K562 (cell line): ENCODE results near the gene DBNDD2. TPM values are rescaled to one million over a fixed set of nuclear protein-coding genes. Genes with fewer than 3 reads are reported as not detected.

ENCODE experiments used
- FOXA3 ChIP-seq, 2 experiments: fragments of 450-650 bp in 1 of 2; sonication (generic) in 1 of 2; formaldehyde crosslinking; IDR thresholded peaks in 1 of 2; conservative IDR thresholded peaks in 1 of 2; 2 replicates each; pipeline versions ENCODE4 v1.4.0 to v1.8.0; 2020 to 2022; ENCODE audit warnings: mild to moderate bottlenecking in 2 of 2, missing genetic modification reagents in 1 of 2
- HLTF ChIP-seq: fragments of 450-650 bp; IDR thresholded peaks from 2 replicates; pipeline ENCODE4 v1.6.1; 2016
- KAT2B ChIP-seq: IDR thresholded peaks from one replicate; pipeline ENCODE4 v1.6.1; 2012; ENCODE audit warnings: low read depth, mild to moderate bottlenecking, control low read depth, inconsistent platforms, low read length, moderate library complexity
- KLF6 ChIP-seq: fragments of 250-450 bp; sonication (Bioruptor Pico); IDR thresholded peaks from 2 replicates; pipeline ENCODE4 v1.4.0; 2020; ENCODE audit warnings: mild to moderate bottlenecking, moderate library complexity, borderline replicate concordance
- MEF2D ChIP-seq: conservative IDR thresholded peaks from 2 replicates; pipeline ENCODE4 v1.6.1; 2016; ENCODE audit warnings: low read depth, missing genetic modification characterization, missing compliant biosample characterization
- MEIS2 ChIP-seq: fragments of 450-650 bp; IDR thresholded peaks from 2 replicates; pipeline ENCODE4 v1.6.1; 2014; ENCODE audit warnings: mild to moderate bottlenecking; ENCODE audit not compliant: partially characterized antibody
- PHF21A ChIP-seq: fragments of 450-650 bp; IDR thresholded peaks from 2 replicates; pipeline ENCODE4 v1.6.1; 2017; ENCODE audit warnings: low read depth, borderline replicate concordance
- RAD51 ChIP-seq: fragments of 450-650 bp; IDR thresholded peaks from 2 replicates; pipeline ENCODE4 v1.7.1; 2016; ENCODE audit warnings: low read depth, mild to moderate bottlenecking, borderline replicate concordance
- RNF2 ChIP-seq: sonication (generic); IDR thresholded peaks from 2 replicates; pipeline ENCODE4 v1.6.1; 2016
- SMAD1 ChIP-seq: fragments of 150-350 bp; IDR thresholded peaks from 2 replicates; pipeline ENCODE4 v1.6.1; 2014; ENCODE audit warnings: low read length, low read depth; ENCODE audit not compliant: partially characterized antibody
- TSC22D4 ChIP-seq: fragments of 450-650 bp; IDR thresholded peaks from 2 replicates; pipeline ENCODE4 v1.6.1; 2016; ENCODE audit warnings: missing genetic modification characterization, missing biosample characterization, control low read depth
- ZKSCAN1 ChIP-seq: fragments of 150-350 bp; IDR thresholded peaks from 2 replicates; pipeline ENCODE4 v1.6.1; 2016; ENCODE audit warnings: low read depth, low read length
- ZNF175 ChIP-seq: fragments of 200-800 bp; sonication (Bioruptor generic); IDR thresholded peaks from 2 replicates; pipeline ENCODE4 v1.6.1; 2016; ENCODE audit warnings: low read depth, mild to moderate bottlenecking, missing genetic modification characterization, missing compliant biosample characterization
- ZNF316 ChIP-seq: fragments of 450-650 bp; IDR thresholded peaks from 2 replicates; pipeline ENCODE4 v1.6.1; 2016
- ZNF324 ChIP-seq: fragments of 250-450 bp; sonication (Bioruptor Pico); IDR thresholded peaks from 2 replicates; pipeline ENCODE4 v1.4.0; 2020; ENCODE audit warnings: mild to moderate bottlenecking
- ZNF354B ChIP-seq: fragments of 250-450 bp; sonication (Bioruptor Pico); IDR thresholded peaks from 2 replicates; pipeline ENCODE4 v1.4.0; 2020
- ZNF76 ChIP-seq: fragments of 250-450 bp; sonication (Bioruptor Pico); IDR thresholded peaks from 2 replicates; pipeline ENCODE4 v1.4.0; 2020; ENCODE audit warnings: mild to moderate bottlenecking, moderate library complexity, borderline replicate concordance
- polyA plus RNA-seq, 8 experiments: library from polyadenylated mRNA; depleted of rRNA in 4 of 8; stranded (reverse) in 5 of 8; unstranded in 3 of 8; fragments of >200 nt; fragmentation: Nextera tagmentation in 2 of 8; fragmentation: Illumina TruSeq in 1 of 8; extraction: Ambion mirVana in 2 of 8; extraction: Trizol in 1 of 8; gene quantifications; 2 replicates each; pipeline versions ENCODE4 v1.2.1 to v1.2.3, GENCODE V29; 2011 to 2014; ENCODE audit warnings: inconsistent platforms in 1 of 8, missing spikeins in 1 of 8
- total RNA-seq, 7 experiments: library from RNA; depleted of rRNA in 6 of 7; stranded (reverse); fragments of >200 nt in 6 of 7; fragmentation: Illumina TruSeq in 2 of 7; extraction: Trizol in 2 of 7; gene quantifications; 2 replicates each; pipeline versions ENCODE4 v1.2.1 to v1.2.3, GENCODE V29; 2011 to 2021; ENCODE audit warnings: low replicate concordance in 1 of 7
- TF ChIP-seq, protein P1 (sequence below): sonication (generic); formaldehyde crosslinking; IDR thresholded peaks from 2 replicates; pipeline ENCODE4 v1.8.1; 2023; ENCODE audit warnings: mild to moderate bottlenecking, missing genetic modification reagents
- TF ChIP-seq, protein P2 (sequence below): fragments of 250-450 bp; sonication (Bioruptor Pico); IDR thresholded peaks from 2 replicates; pipeline ENCODE4 v1.8.0; 2021; ENCODE audit warnings: moderate library complexity, mild to moderate bottlenecking, inconsistent platforms
- TF ChIP-seq, protein P3 (sequence below): fragments of 450-650 bp; IDR thresholded peaks from 2 replicates; pipeline ENCODE4 v1.6.1; 2018; ENCODE audit not compliant: partially characterized antibody

The DBNDD2 gene
- total and polyA plus RNA-seq, 9 of the 15 experiments (the other 6 are each of a cell fraction or from before 2014, with no cell fraction given) = 12.8 to 64.0 (median 35.8) TPM

DNA sequence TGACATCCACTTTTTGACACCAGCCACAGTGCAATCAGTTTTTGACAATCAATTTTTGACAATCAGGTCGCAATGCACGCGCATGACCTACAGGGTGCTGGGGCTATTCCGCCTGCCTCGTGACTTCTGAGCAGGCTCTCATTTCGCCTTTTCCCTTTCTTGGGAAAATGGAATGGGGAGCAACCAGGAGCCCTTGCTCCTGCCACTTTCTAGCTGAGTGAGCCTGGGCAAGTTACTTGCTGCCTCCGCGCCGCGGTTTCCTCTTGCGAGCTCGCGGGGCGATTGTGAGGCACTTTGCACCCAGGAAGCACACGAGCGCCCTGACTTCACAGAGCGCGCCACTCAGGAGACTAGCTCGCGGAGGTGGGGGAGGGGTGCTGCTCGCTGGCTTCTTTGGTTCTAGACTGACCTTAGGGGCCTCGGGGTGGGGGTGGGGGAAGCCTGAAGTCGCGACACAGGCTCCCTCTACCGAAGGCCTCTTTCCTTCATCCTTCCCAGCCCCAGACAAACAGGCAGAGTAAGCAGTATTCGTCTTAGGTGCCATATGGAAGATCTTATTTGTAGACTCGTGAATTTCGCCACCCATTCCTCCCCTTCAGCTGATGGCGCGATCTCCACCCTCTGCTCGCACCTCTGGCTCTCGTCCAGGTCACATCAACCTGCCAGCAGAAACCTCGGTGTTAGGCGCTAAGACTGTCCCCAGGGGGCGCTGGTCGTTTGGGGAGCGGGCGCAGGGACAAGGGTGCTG is 34.6 kb upstream of the DBNDD2 start (continued):
- TF ChIP-seq, protein P1, sequence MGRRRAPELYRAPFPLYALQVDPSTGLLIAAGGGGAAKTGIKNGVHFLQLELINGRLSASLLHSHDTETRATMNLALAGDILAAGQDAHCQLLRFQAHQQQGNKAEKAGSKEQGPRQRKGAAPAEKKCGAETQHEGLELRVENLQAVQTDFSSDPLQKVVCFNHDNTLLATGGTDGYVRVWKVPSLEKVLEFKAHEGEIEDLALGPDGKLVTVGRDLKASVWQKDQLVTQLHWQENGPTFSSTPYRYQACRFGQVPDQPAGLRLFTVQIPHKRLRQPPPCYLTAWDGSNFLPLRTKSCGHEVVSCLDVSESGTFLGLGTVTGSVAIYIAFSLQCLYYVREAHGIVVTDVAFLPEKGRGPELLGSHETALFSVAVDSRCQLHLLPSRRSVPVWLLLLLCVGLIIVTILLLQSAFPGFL (CRISPR knock-in tag) = no peak
- TF ChIP-seq, protein P2, sequence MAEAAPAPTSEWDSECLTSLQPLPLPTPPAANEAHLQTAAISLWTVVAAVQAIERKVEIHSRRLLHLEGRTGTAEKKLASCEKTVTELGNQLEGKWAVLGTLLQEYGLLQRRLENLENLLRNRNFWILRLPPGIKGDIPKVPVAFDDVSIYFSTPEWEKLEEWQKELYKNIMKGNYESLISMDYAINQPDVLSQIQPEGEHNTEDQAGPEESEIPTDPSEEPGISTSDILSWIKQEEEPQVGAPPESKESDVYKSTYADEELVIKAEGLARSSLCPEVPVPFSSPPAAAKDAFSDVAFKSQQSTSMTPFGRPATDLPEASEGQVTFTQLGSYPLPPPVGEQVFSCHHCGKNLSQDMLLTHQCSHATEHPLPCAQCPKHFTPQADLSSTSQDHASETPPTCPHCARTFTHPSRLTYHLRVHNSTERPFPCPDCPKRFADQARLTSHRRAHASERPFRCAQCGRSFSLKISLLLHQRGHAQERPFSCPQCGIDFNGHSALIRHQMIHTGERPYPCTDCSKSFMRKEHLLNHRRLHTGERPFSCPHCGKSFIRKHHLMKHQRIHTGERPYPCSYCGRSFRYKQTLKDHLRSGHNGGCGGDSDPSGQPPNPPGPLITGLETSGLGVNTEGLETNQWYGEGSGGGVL (CRISPR knock-in tag) = no peak
- peak; percentile 49; the same call in 1 of the 2 replicates for TF ChIP-seq RNF2
- peak; percentile 63 for TF ChIP-seq ZNF316
- TF ChIP-seq ZNF76 (CRISPR knock-in tag) = no peak
- no peak for TF ChIP-seq ZNF324 (CRISPR knock-in tag)
- no peak for TF ChIP-seq HLTF
- TF ChIP-seq KAT2B = no peak
- peak; percentile 93 for TF ChIP-seq MEIS2
- TF ChIP-seq ZKSCAN1 = no peak
- TF ChIP-seq MEF2D (tag) = no peak
- TF ChIP-seq RAD51 = peak; percentile 42; the same call in 1 of the 2 replicates
- no peak for TF ChIP-seq TSC22D4
- no peak for TF ChIP-seq PHF21A
- TF ChIP-seq FOXA3 (CRISPR knock-in tag; conservative IDR thresholded peaks at IDR 0.05 in 1 of 2, IDR thresholded peaks at IDR 0.05 in 1 of 2) = 0 out of 4 replicates have a peak, but pooled peaks of 1 of the 2 experiments have one; percentile 7
- no peak for TF ChIP-seq KLF6 (CRISPR knock-in tag)
- peak; percentile 63 for TF ChIP-seq SMAD1
- TF ChIP-seq, protein P3, sequence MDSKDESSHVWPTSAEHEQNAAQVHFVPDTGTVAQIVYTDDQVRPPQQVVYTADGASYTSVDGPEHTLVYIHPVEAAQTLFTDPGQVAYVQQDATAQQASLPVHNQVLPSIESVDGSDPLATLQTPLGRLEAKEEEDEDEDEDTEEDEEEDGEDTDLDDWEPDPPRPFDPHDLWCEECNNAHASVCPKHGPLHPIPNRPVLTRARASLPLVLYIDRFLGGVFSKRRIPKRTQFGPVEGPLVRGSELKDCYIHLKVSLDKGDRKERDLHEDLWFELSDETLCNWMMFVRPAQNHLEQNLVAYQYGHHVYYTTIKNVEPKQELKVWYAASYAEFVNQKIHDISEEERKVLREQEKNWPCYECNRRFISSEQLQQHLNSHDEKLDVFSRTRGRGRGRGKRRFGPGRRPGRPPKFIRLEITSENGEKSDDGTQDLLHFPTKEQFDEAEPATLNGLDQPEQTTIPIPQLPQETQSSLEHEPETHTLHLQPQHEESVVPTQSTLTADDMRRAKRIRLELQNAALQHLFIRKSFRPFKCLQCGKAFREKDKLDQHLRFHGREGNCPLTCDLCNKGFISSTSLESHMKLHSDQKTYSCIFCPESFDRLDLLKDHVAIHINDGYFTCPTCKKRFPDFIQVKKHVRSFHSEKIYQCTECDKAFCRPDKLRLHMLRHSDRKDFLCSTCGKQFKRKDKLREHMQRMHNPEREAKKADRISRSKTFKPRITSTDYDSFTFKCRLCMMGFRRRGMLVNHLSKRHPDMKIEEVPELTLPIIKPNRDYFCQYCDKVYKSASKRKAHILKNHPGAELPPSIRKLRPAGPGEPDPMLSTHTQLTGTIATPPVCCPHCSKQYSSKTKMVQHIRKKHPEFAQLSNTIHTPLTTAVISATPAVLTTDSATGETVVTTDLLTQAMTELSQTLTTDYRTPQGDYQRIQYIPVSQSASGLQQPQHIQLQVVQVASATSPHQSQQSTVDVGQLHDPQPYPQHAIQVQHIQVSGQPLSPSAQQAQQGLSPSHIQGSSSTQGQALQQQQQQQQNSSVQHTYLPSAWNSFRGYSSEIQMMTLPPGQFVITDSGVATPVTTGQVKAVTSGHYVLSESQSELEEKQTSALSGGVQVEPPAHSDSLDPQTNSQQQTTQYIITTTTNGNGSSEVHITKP = peak; percentile 96
- TF ChIP-seq ZNF354B (CRISPR knock-in tag) = no peak
- TF ChIP-seq ZNF175 (CRISPR knock-in tag) = 0 out of 2 replicates have a peak, but pooled peaks have one; percentile 35
